Fibroblast of lung (primary cell): ENCODE measurements around the gene ZNF44.

ENCODE experiments used
- EZH2 ChIP-seq: IDR thresholded peaks from 2 replicates; pipeline ENCODE4 v1.5.1; 2012; ENCODE audit warnings: low read length, control low read depth, mild to moderate bottlenecking; ENCODE audit errors: missing control alignments
- TF ChIP-seq, protein P1 (sequence below), 2 donors: IDR thresholded peaks in 1 of 2; conservative IDR thresholded peaks in 1 of 2; 1 replicate in 1 of 2; 2 replicates in 1 of 2; pipeline ENCODE4 v1.5.1; 2011 to 2012; ENCODE audit warnings: low read length in 2 of 2, control low read depth in 1 of 2, inconsistent platforms in 1 of 2, low read depth in 1 of 2, mild to moderate bottlenecking in 1 of 2

DNA sequence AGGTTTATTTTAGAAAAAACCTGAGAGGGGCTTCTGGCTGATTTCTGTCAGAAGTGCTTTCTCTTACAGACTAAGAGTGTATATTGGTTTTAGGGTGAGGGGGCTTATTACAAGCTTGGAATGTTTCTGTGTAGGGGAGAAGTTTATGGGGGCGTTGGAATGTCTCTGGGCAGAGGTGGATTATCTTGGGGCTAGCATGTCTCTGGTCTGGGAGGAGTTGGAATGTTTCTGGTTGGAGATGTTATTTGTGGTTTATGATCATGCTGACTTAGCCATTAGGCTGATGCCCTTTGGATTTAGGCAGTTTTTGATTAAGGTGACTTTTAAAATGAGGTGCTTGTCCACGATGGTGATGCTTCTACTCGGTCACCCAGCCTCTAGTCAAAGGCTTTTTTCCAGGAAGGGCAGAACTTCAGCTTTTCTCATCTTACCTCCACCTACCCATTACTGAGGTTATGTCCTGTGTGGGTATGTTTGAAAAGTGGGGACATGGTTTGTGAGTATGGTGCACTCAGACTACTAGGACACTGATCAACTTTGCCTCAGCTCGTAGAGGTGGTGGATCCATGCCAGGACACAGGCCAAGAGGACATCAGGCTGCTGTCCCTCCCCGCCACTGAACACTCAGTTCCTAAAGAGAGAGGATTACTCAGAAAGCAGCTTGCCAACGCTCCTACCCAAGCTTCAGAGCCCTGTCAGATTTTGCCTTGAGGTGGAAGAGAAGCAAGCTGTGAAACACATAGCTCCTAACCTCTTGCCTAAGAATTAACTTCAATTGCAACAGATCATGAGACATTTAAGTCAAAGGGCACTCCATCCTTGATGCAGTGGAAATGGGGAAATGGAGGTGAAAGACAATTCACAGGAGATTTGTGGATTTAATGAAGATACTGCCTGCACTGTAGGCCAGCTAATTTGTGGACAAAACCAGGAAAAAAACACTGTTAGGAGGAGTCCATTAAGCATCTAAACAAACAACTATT is 63.6 kb downstream of the ZNF44 start:
- TF ChIP-seq, protein P1, sequence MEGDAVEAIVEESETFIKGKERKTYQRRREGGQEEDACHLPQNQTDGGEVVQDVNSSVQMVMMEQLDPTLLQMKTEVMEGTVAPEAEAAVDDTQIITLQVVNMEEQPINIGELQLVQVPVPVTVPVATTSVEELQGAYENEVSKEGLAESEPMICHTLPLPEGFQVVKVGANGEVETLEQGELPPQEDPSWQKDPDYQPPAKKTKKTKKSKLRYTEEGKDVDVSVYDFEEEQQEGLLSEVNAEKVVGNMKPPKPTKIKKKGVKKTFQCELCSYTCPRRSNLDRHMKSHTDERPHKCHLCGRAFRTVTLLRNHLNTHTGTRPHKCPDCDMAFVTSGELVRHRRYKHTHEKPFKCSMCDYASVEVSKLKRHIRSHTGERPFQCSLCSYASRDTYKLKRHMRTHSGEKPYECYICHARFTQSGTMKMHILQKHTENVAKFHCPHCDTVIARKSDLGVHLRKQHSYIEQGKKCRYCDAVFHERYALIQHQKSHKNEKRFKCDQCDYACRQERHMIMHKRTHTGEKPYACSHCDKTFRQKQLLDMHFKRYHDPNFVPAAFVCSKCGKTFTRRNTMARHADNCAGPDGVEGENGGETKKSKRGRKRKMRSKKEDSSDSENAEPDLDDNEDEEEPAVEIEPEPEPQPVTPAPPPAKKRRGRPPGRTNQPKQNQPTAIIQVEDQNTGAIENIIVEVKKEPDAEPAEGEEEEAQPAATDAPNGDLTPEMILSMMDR (conservative IDR thresholded peaks at IDR 0.05 in 1 of 2, IDR thresholded peaks at IDR 0.05 in 1 of 2; ENCODE audit: low read depth in 1 of 2, low read length in 2 of 2), result no peak
- no peak for TF ChIP-seq EZH2
